WTC11 (cell line): ENCODE data around the gene USH1G. TPM values are rescaled to one million over a fixed set of nuclear protein-coding genes. Genes with fewer than 3 reads are reported as not detected.

Experiments used
- ATAC-seq: fragments of 200-7000 bp; cut with Tn5 transposase; 2 replicates; pipeline ENCODE4 v1.10.0; 2021; ENCODE audit warnings: mild to moderate bottlenecking, moderate library complexity
- CTCF ChIA-PET: fragments of 300-600 bp; sonication (Branson Sonifier 250); formaldehyde crosslinking; loops from one replicate; lab custom pipeline; 2021; ENCODE audit warnings: antibody characterized with exemption; lab: Charles Lee
- POLR2A ChIA-PET: fragments of 350-600 bp; sonication (Branson Sonifier 250); formaldehyde crosslinking; loops from one replicate; lab custom pipeline; 2021; ENCODE audit warnings: antibody characterized with exemption; lab: Charles Lee
- DNase-seq: peaks from one replicate; pipeline ENCODE4 v3.0.0; 2021; ENCODE audit warnings: low spot score
- H3K27ac Mint-ChIP-seq: 2 replicates; pipeline ENCODE4 v1.8.0; 2021; ENCODE audit warnings: mixed read lengths
- H3K27me3 Mint-ChIP-seq: 2 replicates; pipeline ENCODE4 v1.8.0; 2021; ENCODE audit warnings: low read depth, mild to moderate bottlenecking, moderate library complexity, mixed read lengths
- H3K36me3 Mint-ChIP-seq: 2 replicates; pipeline ENCODE4 v1.8.0; 2021; ENCODE audit warnings: mixed read lengths
- H3K4me1 Mint-ChIP-seq: 2 replicates; pipeline ENCODE4 v1.8.0; 2022; ENCODE audit warnings: mixed read lengths
- H3K4me3 Mint-ChIP-seq: 2 replicates; pipeline ENCODE4 v1.8.0; 2021; ENCODE audit warnings: mild to moderate bottlenecking, moderate library complexity, mixed read lengths
- H3K9me3 Mint-ChIP-seq: 2 replicates; pipeline ENCODE4 v1.8.0; 2021; ENCODE audit warnings: mixed read lengths
- CDX4 ChIP-seq: fragments of 250-450 bp; sonication (Bioruptor Pico); IDR thresholded peaks from 2 replicates; pipeline ENCODE4 v1.9.0; 2021; ENCODE audit warnings: moderate library complexity, mild to moderate bottlenecking, inconsistent platforms, borderline replicate concordance
- EMX1 ChIP-seq: fragments of 250-450 bp; sonication (Bioruptor Pico); IDR thresholded peaks from 2 replicates; pipeline ENCODE4 v1.8.0; 2021; ENCODE audit warnings: mild to moderate bottlenecking
- ERG ChIP-seq: fragments of 250-450 bp; sonication (Bioruptor Pico); IDR thresholded peaks from 2 replicates; pipeline ENCODE4 v1.8.0; 2021; ENCODE audit warnings: mild to moderate bottlenecking
- ESRRA ChIP-seq: sonication (generic); formaldehyde crosslinking; IDR thresholded peaks from 2 replicates; pipeline ENCODE4 v1.8.1; 2022; ENCODE audit warnings: mild to moderate bottlenecking, missing genetic modification reagents, borderline replicate concordance
- FOXP4 ChIP-seq: sonication (generic); formaldehyde crosslinking; IDR thresholded peaks from 2 replicates; pipeline ENCODE4 v1.8.0; 2022; ENCODE audit warnings: mild to moderate bottlenecking, missing genetic modification reagents
- GTF2I ChIP-seq: fragments of 250-450 bp; sonication (Bioruptor Pico); conservative IDR thresholded peaks from 2 replicates; pipeline ENCODE4 v1.4.0; 2021; ENCODE audit warnings: mild to moderate bottlenecking
- JUN ChIP-seq: sonication (generic); formaldehyde crosslinking; IDR thresholded peaks from 2 replicates; pipeline ENCODE4 v1.8.0; 2023; ENCODE audit warnings: mild to moderate bottlenecking, missing genetic modification reagents
- MYBL2 ChIP-seq: sonication (generic); formaldehyde crosslinking; IDR thresholded peaks from 2 replicates; pipeline ENCODE4 v1.8.1; 2023; ENCODE audit warnings: mild to moderate bottlenecking, moderate library complexity, missing genetic modification reagents
- OVOL2 ChIP-seq: fragments of 250-450 bp; sonication (Bioruptor Pico); IDR thresholded peaks from 2 replicates; pipeline ENCODE4 v1.9.0; 2021; ENCODE audit warnings: mild to moderate bottlenecking, borderline replicate concordance
- STAT6 ChIP-seq: sonication (generic); formaldehyde crosslinking; conservative IDR thresholded peaks from 2 replicates; pipeline ENCODE4 v1.8.1; 2023; ENCODE audit warnings: mild to moderate bottlenecking, low read depth, missing genetic modification reagents, moderate library complexity
- TCF7 ChIP-seq: sonication (generic); formaldehyde crosslinking; IDR thresholded peaks from 2 replicates; pipeline ENCODE4 v1.8.0; 2022; ENCODE audit warnings: mild to moderate bottlenecking, low read depth, missing genetic modification reagents, moderate library complexity
- TP53 ChIP-seq: sonication (generic); formaldehyde crosslinking; IDR thresholded peaks from 2 replicates; pipeline ENCODE4 v1.8.1; 2023; ENCODE audit warnings: mild to moderate bottlenecking, missing genetic modification reagents
- ZBTB21 ChIP-seq: sonication (generic); formaldehyde crosslinking; IDR thresholded peaks from 2 replicates; pipeline ENCODE4 v1.8.1; 2023; ENCODE audit warnings: mild to moderate bottlenecking, missing genetic modification reagents, borderline replicate concordance
- ZNF121 ChIP-seq: sonication (generic); formaldehyde crosslinking; IDR thresholded peaks from 2 replicates; pipeline ENCODE4 v1.8.0; 2023; ENCODE audit warnings: missing genetic modification reagents
- total RNA-seq: library from RNA; stranded (reverse); gene quantifications from 3 replicates; pipeline ENCODE4 v1.2.3, GENCODE V29; 2021

USH1G gene
- total RNA-seq, 1 experiment from 2014 or later: 1.9 TPM

GRCh38 chr17:74938194-74938950, 15.3 kb upstream of the USH1G start:
- no peak overlapping the region for H3K4me3 Mint-ChIP-seq
- no peaks in the 10 kb centered on the region for H3K36me3 Mint-ChIP-seq
- peaks cover 4% of the 10 kb centered on the region for H3K4me1 Mint-ChIP-seq
- no peak overlapping the region for H3K27ac Mint-ChIP-seq
- DNase-seq (no peak), ATAC-seq (no peak)
- H3K9me3 Mint-ChIP-seq: no peaks in the 10 kb centered on the region
- peaks cover 68% of the 10 kb centered on the region for H3K27me3 Mint-ChIP-seq
- ChIA-PET POLR2A (no interaction called here), CTCF (interaction anchor here (0.9 to 3.8 kb wide), 8 partner anchors 14 to 73 kb away, joined by 3 to 24 read pairs (median 9); partner anchors contain the start of genes OTOP2 and USH1G)
- TF ChIP-seq STAT6 (no peak), EMX1 (CRISPR knock-in tag) (no peak), CDX4 (CRISPR knock-in tag) (no peak)

GRCh38 chr17:74937064-74938051, 14.3 kb upstream of the USH1G start:
- ATAC-seq (no peak), DNase-seq (no peak)

GRCh38 chr17:74936470-74936799, 13.4 kb upstream of the USH1G start:
- no peak for ATAC-seq
- no peaks in the 10 kb centered on the region for H3K9me3 Mint-ChIP-seq
- ChIA-PET POLR2A (no interaction called here), CTCF (interaction anchor here (1.3 to 3.8 kb wide), 7 partner anchors 13 to 25 kb away, joined by 3 to 24 read pairs (median 12); partner anchors contain the start of gene OTOP2)
- peaks cover 80% of the 10 kb centered on the region for H3K27me3 Mint-ChIP-seq
- H3K27ac Mint-ChIP-seq: no peak overlapping the region
- H3K4me1 Mint-ChIP-seq: peaks cover 2% of the 10 kb centered on the region; the same call in 1 of the 2 replicates
- DNase-seq: no peak
- TF ChIP-seq TP53 (CRISPR knock-in tag) (no peak), ESRRA (no peak), STAT6 (no peak), GTF2I (CRISPR knock-in tag) (no peak), OVOL2 (CRISPR knock-in tag) (no peak), ERG (CRISPR knock-in tag) (no peak), ZNF121 (no peak), ZBTB21 (CRISPR knock-in tag) (no peak), MYBL2 (CRISPR knock-in tag) (no peak), TCF7 (CRISPR knock-in tag) (no peak)
- H3K4me3 Mint-ChIP-seq: peak overlapping the region; percentile 39
- H3K36me3 Mint-ChIP-seq: no peaks in the 10 kb centered on the region

More at GRCh38 chr17:74937064-74938051, 14.3 kb upstream of the USH1G start:
- TF ChIP-seq JUN (CRISPR knock-in tag) (0 out of 2 replicates have a peak, but pooled peaks have one; percentile 29), FOXP4 (no peak)
- H3K27me3 Mint-ChIP-seq: peaks cover 77% of the 10 kb centered on the region
- H3K9me3 Mint-ChIP-seq: no peaks in the 10 kb centered on the region
- peaks cover 2% of the 10 kb centered on the region; the same call in 1 of the 2 replicates for H3K4me1 Mint-ChIP-seq
- POLR2A ChIA-PET: interaction anchor here (0.6 kb wide), 1 partner anchor 24 kb away, joined by 3 read pairs; no protein-coding TSS in a partner anchor
- no peak overlapping the region for H3K4me3 Mint-ChIP-seq
- H3K36me3 Mint-ChIP-seq: no peaks in the 10 kb centered on the region
- no peak overlapping the region for H3K27ac Mint-ChIP-seq
- CTCF ChIA-PET: interaction anchor here (1.0 to 3.8 kb wide), 8 partner anchors 13 to 72 kb away, joined by 3 to 24 read pairs (median 8); partner anchors contain the start of gene OTOP2
